ENCODE results near the gene TCF23.
"Not testable (repeated sequence)": the region's sequence is repeated elsewhere in the genome, so short reads cannot be mapped to it uniquely, and the experiment has no call there.

Gene TCF23

DNA sequence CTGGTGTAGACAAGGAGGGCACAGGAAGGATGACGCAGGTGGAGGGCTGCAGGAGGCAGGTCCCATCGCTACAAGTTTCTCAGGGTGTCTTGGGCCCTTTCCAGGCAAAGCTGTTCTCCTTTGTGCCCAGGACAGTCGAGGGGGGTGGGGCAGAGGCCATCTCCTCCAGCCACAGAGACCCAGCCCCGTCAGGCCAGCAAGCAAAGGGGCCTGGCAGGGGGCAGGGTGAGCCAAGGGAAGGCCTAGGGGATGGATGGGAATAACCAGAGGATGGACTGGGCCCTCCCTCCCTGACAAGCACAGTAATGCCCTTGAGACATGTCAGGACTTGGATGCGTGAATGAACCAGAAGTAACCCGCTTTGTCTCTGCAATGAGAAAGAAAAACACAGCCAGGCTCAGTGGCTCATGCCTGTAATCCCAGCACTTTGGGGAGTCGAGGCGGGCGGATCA lies 6.3 kb downstream of the TCF23 start:
- DNase-seq = no peak

DNA sequence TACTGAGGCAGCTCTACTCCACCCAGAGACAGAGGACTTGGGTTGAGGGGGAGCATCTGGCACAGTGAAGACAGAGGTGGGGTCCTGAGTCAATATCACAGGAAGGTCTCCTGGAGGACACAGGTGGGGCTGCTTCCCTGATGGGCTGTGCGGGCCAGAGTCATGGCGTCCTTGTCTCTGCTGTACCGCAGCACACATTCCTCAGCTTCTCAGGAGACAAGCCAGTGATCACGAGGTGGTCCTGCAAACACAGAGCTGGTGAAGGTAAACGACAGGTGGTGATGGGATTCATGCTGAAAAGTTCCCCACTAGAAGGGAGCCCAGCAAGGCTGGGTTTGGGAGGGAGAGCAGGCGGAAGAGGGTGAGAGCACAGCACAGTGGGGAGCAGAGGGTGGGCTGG lies 9.7 kb downstream of the TCF23 start:
- no peak for DNase-seq

DNA sequence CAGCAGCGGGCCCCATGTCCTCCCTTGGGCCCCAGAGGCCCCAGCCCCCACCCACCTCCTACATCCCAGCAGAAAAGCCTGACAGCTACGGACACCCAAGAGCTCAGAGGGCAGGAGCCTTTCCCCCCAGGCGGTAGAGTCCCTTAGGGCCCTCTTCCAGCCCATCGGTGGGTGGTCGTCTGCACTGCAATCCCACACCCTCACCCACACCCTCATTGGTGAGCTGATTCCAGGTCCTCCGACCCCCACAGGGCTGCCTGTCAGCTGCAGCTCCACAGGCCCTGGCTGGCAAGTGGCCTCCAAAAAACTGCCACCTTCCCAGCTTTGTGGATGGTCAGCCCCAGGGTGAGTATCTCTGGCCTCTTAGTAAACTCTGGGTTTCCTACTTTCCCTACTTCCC lies 10.5 kb downstream of the TCF23 start:
- no peak for DNase-seq

DNA sequence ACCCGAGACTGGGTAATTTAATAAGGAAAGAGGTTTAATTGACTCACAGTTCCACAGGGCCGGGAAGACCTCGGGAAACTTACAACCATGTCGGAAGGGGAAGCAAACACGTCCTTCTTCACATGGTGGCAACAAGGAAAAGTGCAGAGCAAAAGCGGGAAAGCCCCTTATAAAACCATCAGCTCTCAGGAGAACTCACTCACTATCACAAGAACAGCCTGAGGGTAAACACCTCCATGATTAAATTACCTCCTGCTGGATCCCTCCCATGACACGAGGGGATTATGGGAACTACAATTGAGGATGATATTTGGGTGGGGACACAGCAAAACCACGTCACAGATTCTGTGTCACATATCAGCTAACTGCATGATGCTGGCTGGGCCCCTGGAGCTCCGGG lies 11.4 kb downstream of the TCF23 start:
- DNase-seq = no peak

DNA sequence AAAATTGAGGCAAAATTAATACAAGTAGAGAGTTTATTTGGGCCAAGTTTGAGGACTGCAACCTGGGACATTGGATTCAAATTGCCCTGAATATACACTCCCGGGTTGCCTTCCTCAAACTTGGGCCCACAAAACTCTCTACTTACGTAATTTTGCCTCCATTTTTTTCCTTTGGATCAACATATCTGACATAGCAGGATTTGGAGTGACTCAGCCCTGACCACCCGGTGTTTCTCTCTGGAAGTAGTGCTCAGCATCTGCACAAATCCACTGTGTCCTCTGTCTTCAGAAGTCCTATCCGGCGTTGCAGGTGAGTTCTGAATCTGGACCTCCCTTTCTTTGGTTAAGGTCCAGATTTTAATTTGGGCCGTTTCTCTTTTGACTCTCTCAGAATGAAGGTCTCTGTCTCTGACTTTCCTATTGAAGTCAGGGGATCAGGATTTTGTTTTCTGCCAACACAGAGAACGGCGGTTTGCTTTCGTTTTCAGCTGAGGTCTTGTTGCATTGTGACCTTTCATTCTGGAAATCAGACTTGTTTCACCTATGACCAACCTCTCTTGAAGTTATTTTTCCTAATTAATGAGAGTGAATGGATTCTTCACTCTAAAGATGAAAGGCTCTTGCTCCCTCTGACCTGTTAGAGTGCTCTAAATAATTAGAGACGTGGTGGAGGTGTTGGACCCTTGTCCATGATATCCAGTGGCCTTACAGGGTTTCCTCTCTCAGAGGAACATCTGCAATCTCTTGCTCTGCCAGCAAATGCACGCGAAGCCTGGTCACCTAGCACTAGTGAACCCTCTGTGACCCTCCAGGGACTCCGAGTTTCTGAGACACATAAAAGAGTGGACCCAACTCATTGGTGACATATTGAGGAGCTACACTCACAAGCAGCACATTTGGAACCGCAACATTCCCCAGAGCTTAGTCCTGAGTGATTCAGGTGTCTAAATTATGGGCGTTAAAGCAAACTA lies 13.6 kb downstream of the TCF23 start:
- no peak for DNase-seq

DNA sequence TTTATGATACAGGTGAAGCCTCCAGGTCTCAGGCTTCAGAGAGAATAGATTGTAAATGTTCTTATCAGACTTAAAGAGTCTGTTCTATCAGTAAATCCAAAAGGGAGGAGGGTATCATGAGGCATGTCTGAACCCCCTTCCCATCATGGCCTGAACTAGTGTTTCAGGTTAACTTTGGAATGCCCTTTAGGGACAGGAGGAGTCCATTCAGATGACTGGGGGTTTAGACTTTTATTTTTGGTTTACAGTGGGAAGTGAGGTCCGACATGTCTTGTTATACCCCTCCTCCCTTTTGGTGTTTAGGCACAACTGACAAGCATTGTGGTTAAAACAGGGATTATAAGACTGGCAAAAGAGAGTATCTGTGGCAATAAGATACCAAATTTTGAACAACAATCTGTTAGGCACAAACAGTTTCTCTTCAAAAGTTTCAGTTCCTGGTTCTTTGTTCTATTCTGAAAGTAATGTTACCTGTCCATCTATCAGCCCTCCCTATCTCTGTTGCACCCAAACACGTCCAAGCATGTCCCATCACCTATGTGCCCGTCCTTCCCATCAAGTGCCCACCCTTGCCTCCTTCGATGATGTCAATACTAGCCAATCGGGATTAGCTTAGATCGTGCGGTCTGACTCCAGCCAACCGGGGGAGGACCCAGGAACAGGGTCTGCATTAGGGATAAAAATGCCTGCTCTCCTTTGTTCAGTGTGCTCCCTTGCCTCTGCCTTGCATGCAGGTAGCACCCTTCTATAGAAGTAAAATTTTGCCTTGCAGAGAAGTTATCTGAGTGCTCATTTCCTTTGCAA lies 16.4 kb downstream of the TCF23 start:
- DNase-seq = no peak

DNA sequence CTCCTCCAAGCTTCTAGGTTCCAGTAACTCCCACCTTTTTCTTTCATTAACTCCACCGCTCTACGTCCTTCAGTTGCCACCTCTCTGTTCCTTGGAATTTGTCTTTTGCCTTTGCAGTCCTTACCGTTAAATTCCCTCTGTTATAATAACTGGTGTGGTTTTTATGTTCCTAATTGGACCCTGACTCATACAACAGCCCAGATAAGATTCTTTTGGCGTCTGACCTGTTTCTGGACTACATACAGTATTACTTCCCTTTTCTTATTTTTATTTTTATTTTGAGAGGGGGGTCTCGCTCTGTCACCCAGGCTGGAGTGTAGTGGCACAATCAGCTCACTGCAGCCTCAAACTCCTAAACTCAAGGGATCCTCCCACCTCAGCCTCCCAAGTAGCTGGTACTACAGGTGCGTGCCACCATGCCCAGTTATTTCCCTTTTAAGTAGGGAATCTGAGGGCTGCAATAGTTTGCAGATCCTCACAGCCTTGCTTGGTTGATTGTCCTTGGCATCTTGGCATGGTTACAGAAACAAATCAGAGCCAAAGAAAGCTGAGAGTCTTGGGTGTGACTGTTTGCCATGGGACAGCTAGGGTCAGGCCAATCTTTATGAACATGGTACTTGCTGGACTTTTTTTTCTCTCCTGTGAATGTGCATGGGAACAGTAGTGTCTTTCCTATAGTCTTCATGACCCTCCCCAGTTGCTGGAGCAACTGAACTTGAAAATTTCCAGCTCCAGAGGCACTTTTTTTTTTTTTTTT lies 22.0 kb downstream of the TCF23 start:
- DNase-seq = no peak

DNA sequence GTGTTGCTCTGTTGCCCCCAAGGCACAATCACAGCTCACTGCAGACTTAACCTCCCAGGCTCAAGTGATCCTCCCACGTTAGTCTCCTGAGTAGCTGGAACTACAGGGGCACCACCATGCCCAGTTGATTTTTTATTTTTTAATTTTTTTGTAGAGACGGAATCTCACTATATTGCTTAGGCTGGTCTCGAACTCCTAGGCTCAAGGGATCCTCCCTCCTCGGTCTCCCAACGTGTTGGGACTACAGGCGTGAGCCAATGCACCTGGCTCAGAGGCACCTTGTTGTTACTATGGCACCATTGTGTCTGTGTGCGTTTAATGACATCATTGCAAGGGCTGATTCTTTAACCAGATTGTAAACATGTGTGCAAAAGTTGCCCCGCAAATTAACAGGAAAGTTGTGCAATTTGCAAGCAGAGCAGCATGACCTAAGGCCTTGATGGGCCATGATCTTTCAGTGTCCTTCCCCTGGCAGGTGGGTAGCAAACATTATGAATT lies 22.6 kb downstream of the TCF23 start:
- DNase-seq = no peak

DNA sequence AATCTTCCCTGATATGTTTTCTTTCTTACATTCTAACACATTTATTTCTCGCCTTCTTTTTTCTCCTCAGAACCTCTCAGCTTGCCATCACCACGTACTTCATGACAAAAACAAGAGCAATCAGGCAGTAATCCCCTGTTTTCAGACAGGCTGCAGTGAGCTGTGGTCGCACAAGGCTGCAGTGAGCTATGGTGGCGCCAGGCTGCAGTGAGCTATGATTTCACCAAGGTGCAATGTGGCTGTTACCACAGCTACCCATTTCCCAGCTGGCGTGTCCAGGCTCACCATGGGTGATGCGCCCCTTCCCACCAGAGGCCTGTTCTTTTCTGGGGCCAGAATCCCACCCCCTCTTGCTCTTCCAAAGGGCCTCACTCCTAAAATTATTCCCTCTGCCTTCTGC lies 25.8 kb downstream of the TCF23 start:
- no peak for DNase-seq

DNA sequence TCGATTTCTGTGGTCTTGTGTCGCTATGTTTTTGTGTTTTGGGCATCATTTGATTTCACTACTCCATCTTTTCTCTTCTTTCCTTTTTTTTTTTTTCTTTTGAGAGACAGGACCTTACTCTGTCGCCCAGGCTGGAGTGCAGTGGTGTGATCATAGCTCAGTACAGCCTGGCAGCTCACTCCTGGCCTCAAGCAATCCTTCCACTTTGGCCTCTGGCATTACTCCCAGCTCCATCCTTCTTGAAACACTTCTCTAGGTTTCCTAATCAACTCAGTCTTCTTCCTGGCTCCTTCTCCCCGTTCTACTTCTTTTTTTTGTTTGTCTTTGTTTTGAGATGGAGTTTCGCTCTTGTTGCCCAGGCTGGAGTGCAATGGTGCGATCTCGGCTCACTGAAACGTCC lies 26.5 kb downstream of the TCF23 start:
- DNase-seq = no peak

DNA sequence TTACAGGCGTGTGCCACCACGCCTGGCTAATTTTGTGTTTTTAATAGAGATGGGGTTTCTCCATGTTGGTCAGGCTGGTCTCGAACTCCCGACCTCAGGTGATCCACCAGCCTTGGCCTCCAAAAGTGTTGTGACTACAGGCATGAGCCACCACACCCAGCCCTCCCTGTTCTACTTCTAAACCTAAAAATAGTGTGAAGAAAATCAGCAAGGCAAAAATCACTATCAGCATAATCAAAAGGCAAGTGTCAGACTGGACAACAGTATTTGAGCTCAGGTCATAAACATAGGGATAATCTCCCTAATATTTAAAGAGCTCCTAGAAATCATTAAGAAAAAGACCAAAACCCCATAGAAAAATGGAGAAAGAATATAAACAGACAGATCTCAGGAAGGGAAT lies 27.0 kb downstream of the TCF23 start:
- DNase-seq = not testable (repeated sequence)

DNA sequence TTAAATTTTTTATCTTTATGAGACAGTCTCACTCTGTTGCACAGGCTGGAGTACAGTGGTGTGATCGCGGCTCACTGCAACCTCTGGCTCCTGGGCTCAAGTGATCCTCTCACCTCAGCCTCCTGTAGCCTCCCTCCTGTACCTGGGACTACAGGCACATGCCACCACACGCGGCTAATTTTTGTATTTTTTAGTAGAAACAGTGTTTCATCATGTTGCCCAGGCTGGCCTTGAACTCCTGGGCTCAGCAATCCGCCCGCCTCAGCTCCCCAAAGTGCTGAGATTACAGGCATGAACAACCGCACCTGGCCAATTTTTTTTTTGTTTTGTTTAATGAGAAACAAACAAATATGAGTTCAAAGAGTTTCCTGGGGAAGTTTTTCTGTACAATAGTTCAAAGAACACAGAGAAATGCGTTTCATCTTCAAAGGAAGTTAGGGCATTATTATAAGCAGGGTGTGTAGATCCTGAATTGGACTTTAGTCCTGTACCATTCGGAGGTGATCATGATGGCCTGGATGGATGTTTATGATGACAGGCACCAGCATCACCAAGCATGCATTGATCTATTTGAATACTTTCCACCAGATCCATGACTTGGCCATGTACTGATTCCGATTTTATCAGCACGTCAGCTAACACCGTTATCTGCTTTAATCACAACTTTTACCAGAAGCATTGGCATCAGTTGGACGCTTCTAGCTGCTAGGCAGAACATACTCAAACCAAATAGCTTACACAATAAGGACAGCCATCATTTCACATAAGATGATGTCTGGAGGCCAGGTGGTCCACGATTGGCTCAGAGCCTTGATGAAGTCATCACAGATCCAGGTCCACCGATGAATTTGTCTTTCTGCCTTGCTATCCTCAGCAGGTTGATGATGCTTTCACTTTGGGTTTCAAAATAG lies 28.9 kb downstream of the TCF23 start:
- DNase-seq = no peak

DNA sequence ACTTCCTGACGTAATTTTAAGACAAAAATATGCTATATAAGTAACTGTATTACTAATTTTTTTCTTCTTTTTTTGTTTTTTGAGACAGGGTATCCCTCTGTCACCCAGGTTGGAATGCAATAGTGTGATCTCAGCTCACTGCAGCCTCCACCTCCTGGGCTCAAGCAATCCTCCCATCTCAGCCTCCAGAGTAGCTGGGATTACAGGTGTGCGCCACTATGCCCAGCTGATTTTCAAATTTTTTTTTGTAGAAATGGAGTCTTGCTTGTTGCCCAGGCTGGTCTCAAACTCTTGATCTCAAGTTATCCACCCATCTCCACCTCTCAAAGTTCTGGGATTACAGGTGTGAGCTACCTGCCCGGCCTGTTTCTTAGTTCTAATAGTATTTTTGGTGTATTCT lies 29.7 kb downstream of the TCF23 start:
- DNase-seq = no peak

DNA sequence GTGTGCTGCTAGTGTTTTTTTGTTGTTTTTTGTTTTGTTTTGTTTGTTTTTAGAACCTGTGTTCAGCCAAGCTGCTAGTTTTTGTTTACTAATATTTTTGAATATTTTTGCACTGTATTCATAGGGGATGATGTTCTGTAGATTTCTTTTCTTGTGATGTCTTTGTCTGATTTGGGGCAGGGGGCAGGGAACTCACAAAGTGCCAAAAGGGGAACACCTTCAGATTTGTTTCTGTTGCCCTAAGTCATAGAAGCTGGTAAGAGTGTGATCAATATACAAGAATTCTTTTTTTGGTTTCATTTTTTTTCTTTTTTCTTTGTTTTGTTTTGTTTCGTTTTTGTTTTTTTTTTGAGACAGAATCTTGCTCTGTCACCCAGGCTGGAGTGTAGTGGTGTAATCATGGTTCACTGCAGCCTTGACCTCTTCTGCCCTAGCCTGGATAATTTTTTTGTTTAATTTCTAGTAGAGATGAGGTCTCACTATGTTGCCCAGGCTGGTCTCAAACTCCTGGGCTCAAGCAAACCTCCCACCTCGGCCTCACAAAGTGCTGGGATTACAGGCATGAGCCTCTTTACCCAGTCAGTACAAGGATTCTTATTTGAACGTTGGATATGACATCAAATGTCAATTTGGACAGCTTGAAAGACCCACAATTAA lies 30.7 kb downstream of the TCF23 start:
- no peak for DNase-seq

DNA sequence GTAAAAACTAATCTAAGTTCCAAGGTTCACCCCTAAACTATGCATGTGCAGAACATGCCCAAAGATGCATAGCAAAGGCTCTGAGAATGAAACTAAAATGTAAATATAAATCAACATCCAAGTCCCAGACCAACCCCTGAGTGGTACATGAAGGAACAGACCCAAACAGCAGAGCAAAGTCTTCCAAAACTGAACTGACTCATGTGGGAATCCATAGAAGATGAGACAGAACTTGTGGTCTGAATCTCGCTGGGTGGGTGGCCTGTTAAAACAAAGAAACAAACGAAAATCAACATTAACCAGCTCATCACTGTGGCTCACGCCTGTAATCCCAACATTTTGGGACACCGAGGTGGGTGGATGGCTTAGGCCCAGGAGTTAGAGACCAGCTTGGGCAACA lies 33.5 kb downstream of the TCF23 start:
- no peak for DNase-seq

DNA sequence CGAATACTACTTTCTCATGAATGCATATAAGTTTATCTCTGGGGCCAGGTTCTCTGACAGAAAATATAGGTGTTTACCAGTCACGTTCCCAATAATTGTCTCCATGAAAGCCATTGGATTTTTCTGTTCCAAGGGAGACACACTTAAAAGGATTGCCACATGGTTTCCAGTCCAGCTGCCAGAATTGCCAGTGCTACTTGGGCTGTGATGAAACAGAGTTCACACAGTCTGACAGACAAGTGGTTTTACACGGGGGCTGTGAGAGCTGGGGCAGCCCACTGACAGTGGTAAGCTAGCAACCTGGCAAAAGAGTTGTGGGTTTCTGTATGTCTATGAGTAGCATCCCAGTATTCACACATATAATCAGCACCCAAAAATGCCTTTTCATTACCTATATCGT lies 35.3 kb downstream of the TCF23 start:
- DNase-seq = no peak

DNA sequence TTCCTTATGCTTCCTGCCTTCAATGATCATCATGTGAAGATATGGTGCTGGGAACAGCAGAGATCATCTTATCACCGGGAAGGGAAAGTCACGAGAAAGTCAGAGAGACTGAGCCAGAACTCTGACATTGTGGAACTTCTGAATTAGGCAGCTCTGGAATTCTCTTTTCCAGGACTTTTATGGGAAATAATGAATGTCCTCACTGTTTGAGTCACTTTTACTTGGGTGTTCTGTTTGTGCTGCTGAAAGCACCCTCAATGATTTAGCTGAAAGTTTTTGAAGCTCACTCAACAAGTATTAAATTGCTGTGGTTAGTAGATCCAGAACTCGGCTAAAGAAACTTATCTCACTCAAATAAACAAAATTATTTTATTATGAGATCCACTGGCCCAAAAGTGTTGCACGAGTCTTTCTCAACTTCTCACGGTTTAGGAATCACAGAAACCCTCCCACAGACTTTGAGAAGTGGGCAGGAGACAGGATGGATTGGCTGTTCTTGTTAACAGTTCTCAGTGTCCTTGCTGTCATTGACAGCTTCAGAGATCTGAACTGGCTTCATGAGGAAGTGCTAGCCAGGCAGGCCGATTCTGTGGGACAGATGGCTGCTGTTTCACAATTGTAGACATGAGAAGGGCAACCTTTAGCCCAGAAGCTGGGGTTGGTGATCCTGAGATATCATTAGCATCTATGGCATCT lies 36.7 kb downstream of the TCF23 start:
- no peak for DNase-seq

DNA sequence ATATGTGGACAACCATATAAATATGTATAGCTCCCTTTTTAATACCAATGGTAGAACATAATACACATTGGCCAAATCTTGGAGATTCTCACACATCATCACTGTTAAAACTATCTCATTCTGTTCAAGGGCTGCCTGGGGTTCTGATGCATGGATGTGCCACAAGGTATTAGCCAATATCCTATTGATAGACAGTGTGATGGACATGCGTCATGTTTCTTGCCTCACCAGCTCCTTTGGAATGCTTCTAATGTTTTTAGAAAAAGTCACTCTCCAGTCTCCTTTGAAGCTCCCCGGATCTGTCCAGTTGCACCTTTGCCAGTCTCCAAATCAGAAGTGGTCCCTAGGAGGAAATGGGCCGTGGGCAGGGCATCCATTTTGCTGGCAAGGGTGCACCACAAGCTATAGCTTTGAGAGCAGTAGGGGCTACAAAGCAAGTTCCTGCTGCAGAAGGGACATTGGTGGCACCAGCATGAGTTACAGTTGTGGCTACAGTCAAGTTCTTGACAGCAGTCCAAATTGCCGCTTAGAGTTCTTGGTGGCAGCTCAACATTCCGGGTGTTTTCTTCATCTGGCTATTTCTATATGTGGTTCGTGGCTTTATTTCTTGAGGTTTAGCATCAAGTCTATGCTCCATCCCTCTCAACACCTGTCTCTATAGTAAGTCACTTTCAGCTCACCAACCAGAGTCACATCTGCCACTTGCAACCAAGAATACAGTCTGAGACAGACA lies 38.0 kb downstream of the TCF23 start:
- DNase-seq = no peak

DNA sequence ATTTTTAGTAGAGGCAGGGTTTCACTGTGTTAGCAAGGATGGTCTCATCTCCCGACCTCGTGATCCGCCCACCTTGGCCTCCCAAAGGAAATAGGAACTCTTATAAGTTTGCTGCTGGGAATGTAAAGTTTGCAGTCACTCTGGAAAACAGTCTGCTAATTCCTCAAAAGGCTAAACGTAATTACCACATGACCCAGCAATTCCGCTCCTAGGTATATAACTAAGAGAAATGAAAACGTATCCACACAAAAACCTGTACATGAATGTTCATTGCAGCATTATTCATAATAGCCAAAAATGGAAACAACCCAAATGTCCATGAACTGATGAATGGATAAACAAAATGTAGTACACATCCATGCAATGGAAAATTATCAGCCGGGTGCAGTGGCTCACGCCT lies 41.2 kb downstream of the TCF23 start:
- DNase-seq = no peak

All from activated CD4-positive, alpha-beta T cell treated with anti-CD3 and anti-CD28 coated beads, Interleukin-2, amount 50 U/mL, for 1 hour (primary cell).